ENCODE measurements around the gene RAB33B. TPM values are rescaled to one million over a fixed set of nuclear protein-coding genes. Genes with fewer than 3 reads are reported as not detected.

RAB33B gene
- total and polyA plus RNA-seq, 9 of the 15 experiments (the other 6 are each of a cell fraction or from before 2014, with no cell fraction given) = 1.7 to 3.7 (median 3.0) TPM

DNA sequence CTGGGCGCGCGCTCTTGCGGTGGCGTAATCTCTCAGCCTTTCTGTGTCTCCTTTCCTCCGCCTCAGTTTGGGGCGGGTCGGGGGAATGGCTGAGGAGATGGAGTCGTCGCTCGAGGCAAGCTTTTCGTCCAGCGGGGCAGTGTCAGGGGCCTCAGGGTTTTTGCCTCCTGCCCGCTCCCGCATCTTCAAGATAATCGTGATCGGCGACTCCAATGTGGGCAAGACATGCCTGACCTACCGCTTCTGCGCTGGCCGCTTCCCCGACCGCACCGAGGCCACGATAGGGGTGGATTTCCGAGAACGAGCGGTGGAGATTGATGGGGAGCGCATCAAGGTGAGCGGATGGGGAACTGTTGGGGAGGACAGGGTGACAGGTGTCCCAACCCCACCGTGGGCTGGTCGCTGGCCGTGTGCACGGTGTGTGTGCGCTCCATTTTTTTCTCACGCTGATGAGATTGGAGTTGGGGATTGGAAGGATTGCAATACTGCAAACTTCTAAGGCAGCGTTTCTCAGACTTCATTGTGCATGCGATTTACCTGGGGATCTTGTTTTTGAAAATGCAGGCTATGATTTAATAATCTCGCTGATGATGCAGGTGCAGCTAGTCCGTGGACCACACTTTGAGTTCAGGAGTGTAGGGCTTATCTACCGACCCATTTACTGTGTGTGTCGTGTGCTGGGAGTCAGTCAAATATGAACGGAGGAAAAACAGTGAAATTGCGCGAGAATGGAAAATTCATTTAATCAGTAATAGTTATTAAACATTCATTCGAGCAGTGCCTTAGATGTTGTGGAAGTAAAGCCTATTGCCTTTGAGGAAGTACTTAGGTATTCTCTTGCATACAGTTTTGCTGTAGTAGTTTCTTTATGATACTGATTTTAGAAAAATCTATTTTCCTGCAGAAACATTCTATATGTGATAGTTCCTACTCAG lies at the start of gene RAB33B (continued):
- TF ChIP-seq, protein P1, sequence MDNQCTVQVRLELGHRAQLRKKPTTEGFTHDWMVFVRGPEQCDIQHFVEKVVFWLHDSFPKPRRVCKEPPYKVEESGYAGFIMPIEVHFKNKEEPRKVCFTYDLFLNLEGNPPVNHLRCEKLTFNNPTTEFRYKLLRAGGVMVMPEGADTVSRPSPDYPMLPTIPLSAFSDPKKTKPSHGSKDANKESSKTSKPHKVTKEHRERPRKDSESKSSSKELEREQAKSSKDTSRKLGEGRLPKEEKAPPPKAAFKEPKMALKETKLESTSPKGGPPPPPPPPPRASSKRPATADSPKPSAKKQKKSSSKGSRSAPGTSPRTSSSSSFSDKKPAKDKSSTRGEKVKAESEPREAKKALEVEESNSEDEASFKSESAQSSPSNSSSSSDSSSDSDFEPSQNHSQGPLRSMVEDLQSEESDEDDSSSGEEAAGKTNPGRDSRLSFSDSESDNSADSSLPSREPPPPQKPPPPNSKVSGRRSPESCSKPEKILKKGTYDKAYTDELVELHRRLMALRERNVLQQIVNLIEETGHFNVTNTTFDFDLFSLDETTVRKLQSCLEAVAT (IDR thresholded peaks at IDR 0.05) = 0 out of 4 replicates have a peak, but pooled peaks of 1 of the 2 experiments have one; percentile 20
- TF ChIP-seq JUND (IDR thresholded peaks at IDR 0.05; ENCODE audit: borderline replicate concordance, low read depth, low read length) (0 out of 2 replicates have a peak, but pooled peaks have one; percentile 43), JUND (tag; IDR thresholded peaks at IDR 0.05; ENCODE audit: borderline replicate concordance, low read depth, low read length) (no peak; the same call in 1 of the 3 replicates), KDM1A (IDR thresholded peaks at IDR 0.05) (peak; percentile 57 to 78), ZKSCAN1 (IDR thresholded peaks at IDR 0.05; ENCODE audit: low read depth, low read length) (0 out of 2 replicates have a peak, but pooled peaks have one; percentile 8), BHLHE40 (IDR thresholded peaks at IDR 0.05; ENCODE audit: low read length) (0 out of 2 replicates have a peak, but pooled peaks have one; percentile 12), SAP30 (IDR thresholded peaks at IDR 0.05; ENCODE audit: borderline replicate concordance, insufficient read depth, low read depth, low read length, poor library complexity, severe bottlenecking) (peak; percentile 57), ZBTB17 (CRISPR knock-in tag; IDR thresholded peaks at IDR 0.05) (0 out of 2 replicates have a peak, but pooled peaks have one; percentile 45), ESRRA (IDR thresholded peaks at IDR 0.05; ENCODE audit: borderline replicate concordance, low read depth) (peak; percentile 40; the same call in 1 of the 2 replicates), CBFB (CRISPR knock-in tag; IDR thresholded peaks at IDR 0.05) (peak; percentile 90), TAF7 (tag; IDR thresholded peaks at IDR 0.05) (peak; percentile 48; the same call in 1 of the 2 replicates), ZNF224 (CRISPR knock-in tag; IDR thresholded peaks at IDR 0.05) (0 out of 2 replicates have a peak, but pooled peaks have one; percentile 18), MTA3 (IDR thresholded peaks at IDR 0.05; ENCODE audit: borderline replicate concordance) (peak; percentile 17; the same call in 1 of the 2 replicates), CBFA2T2 (conservative IDR thresholded peaks at IDR 0.05) (no peak)
- TF ChIP-seq, protein P2, sequence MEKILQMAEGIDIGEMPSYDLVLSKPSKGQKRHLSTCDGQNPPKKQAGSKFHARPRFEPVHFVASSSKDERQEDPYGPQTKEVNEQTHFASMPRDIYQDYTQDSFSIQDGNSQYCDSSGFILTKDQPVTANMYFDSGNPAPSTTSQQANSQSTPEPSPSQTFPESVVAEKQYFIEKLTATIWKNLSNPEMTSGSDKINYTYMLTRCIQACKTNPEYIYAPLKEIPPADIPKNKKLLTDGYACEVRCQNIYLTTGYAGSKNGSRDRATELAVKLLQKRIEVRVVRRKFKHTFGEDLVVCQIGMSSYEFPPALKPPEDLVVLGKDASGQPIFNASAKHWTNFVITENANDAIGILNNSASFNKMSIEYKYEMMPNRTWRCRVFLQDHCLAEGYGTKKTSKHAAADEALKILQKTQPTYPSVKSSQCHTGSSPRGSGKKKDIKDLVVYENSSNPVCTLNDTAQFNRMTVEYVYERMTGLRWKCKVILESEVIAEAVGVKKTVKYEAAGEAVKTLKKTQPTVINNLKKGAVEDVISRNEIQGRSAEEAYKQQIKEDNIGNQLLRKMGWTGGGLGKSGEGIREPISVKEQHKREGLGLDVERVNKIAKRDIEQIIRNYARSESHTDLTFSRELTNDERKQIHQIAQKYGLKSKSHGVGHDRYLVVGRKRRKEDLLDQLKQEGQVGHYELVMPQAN (IDR thresholded peaks at IDR 0.05; ENCODE audit: borderline replicate concordance) = no peak
- TF ChIP-seq, protein P3, sequence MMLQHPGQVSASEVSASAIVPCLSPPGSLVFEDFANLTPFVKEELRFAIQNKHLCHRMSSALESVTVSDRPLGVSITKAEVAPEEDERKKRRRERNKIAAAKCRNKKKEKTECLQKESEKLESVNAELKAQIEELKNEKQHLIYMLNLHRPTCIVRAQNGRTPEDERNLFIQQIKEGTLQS (IDR thresholded peaks at IDR 0.05) = 0 out of 2 replicates have a peak, but pooled peaks have one; percentile 21
- TF ChIP-seq, protein P3 (CRISPR knock-in tag; conservative IDR thresholded peaks at IDR 0.05) = no peak
- TF ChIP-seq, protein P4, sequence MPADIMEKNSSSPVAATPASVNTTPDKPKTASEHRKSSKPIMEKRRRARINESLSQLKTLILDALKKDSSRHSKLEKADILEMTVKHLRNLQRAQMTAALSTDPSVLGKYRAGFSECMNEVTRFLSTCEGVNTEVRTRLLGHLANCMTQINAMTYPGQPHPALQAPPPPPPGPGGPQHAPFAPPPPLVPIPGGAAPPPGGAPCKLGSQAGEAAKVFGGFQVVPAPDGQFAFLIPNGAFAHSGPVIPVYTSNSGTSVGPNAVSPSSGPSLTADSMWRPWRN (IDR thresholded peaks at IDR 0.05; ENCODE audit: low read depth) = no peak
- TF ChIP-seq, protein P5, sequence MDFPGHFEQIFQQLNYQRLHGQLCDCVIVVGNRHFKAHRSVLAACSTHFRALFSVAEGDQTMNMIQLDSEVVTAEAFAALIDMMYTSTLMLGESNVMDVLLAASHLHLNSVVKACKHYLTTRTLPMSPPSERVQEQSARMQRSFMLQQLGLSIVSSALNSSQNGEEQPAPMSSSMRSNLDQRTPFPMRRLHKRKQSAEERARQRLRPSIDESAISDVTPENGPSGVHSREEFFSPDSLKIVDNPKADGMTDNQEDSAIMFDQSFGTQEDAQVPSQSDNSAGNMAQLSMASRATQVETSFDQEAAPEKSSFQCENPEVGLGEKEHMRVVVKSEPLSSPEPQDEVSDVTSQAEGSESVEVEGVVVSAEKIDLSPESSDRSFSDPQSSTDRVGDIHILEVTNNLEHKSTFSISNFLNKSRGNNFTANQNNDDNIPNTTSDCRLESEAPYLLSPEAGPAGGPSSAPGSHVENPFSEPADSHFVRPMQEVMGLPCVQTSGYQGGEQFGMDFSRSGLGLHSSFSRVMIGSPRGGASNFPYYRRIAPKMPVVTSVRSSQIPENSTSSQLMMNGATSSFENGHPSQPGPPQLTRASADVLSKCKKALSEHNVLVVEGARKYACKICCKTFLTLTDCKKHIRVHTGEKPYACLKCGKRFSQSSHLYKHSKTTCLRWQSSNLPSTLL (IDR thresholded peaks at IDR 0.05) = peak; percentile 82

Measured in K562 (cell line).